NCI-H226 (cell line): Measurements from ENCODE around the gene FAM120B.
"Not testable (repeated sequence)": the region's sequence is repeated elsewhere in the genome, so short reads cannot be mapped to it uniquely, and the experiment has no call there.

ENCODE experiments used
- DNase-seq: peaks from one replicate; pipeline ENCODE4 v3.0.0-alpha.2; 2015

FAM120B gene

DNA sequence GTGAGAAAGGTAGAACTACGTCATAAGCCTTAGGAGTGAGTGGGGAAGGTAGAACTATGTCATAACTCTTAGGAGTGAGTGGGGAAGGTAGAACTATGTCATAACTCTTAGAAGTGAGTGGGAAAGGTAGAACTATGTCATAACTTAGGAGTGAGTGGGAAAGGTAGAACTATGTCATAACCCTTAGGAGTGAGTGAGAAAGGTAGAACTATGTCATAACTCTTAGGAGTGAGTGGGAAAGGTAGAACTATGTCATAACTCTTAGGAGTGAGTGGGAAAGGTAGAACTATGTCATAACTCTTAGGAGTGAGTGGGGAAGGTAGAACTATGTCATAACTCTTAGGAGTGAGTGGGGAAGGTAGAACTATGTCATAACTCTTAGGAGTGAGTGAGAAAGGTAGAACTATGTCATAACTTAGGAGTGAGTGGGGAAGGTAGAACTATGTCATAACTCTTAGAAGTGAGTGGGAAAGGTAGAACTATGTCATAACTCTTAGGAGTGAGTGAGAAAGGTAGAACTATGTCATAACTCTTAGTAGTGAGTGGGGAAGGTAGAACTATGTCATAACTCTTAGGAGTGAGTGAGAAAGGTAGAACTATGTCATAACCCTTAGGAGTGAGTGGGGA, 92.3 kb downstream of the FAM120B start:
- not testable (repeated sequence) for DNase-seq

GRCh38 chr6:170399955-170400558, 93.5 kb downstream of the FAM120B start:
- not testable (repeated sequence) for DNase-seq

DNA sequence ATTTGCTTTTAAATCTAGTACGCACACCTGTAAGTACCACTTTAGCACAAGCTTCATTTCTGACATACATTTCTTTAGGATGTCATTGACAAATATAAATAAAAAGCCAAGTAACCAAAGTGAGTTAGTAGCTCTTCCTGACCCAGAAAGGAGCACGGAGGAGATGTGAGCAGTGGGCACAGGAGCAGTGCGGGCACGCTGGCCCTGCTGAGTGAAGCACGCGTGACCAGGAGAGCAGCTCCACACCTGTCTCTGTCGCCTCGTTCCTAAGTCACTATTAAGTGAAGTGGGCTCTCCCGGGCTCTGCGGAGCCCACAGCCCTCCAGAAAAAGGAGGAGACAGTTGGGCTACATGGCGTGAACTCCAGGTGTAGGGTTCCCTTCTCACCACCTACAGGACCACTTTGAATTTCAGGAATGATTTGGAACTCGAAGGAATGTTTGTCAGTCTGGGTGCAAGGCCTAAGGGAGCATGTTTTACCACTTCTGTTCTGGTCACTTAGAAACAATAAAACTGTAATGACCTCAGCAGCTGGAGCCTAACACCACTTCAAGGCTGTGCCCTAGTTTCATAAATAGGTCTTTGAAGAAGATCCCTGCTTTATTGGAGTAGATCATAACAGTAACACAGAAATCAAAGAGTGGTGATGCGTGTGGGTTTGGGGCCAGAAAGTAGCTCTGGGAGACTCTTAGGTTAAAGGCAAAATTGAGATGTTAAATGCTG, 95.9 kb downstream of the FAM120B start:
- DNase-seq: no peak

GRCh38 chr6:170403451-170403850, 96.9 kb downstream of the FAM120B start:
- no peak for DNase-seq

DNA sequence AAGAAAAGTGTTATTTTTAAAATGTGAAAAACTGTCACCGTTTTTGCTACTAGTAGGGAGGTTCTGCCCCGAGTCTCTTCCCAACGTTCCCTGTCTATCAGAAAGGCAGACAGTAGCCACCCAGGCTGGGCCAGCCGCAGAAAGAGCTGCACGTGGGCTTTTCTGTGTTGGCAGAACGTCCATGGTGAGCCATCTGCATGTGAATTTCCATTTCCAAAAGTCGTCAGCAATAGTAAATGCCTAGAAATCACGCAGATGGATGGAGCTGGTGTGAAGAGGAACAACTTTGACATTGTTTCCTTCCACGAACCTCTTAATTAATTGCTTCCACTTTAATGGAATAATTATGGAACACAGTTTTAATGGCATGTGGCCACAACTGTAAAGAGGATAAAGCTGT, 97.5 kb downstream of the FAM120B start:
- DNase-seq: no peak

GRCh38 chr6:170404697-170405096, 98.1 kb downstream of the FAM120B start:
- DNase-seq: no peak

DNA sequence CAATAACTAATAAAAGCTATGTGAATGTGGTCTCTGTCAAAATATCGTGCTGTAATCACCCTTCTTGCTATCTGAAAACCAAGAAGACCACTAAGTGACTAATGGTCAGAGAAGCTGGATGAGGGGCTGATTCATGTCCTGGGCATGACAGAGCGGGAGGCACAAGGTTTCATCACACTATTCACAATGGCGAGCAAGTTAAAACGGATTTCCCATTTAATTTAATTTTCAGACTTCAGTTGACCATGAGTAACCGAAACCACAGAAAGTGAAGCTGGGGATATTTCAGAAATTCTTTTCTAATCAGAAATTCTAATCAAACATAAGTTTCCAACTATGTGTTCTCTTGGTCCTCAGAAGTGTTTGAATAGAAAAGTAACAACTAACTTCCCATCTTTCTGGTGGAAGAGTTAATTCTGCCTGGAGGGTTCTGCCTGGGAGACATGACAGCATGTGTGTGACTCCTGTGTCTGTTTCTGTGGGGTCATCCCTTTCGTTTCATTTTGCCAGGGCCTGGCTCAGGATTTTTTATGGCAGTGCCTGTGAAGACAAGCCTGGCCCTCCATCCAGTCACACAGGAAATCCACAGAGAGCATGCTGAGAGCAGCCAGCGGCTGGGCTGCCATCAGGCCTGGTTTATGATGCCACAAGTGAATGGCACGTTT, 98.9 kb downstream of the FAM120B start:
- peak; percentile 95 for DNase-seq

DNA sequence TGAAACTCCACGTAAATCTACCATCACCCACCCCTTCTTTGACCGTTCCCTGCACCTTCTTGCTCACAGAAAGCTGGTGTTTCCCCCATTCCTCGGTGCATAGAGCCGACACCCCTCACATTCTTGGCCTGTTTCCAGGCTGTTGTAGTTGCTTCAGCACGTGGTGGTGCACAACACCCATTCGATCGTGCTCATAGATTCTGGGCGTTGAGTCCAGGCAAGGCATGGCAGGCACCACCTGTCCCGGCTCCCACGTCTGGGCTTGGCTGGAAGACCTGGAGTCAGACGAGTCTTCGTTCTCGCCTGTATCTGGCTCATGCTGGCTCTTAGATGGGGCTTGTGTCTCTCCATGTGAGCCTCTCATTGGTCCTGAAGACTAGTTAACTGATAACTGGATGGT, 100.6 kb downstream of the FAM120B start:
- DNase-seq: no peak

DNA sequence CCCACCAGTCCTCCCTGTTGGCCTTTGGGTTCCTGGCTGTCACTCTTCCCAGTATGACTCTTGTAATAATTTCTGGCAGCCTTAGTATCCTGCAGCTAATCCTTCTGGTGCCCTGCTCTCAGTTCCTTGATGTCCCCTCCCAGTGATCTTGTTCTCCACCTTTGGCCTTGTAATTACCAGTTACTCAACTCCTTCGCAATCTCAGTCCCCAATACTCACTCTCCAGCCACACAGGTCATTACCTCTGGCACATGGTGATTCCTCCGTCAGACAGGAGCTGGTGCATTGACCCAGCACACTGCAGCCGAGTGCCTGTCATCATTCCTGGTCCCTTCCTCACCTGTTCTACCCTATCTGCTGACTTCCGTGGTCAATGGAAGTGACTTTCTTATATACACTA, 101.4 kb downstream of the FAM120B start:
- DNase-seq: no peak

DNA sequence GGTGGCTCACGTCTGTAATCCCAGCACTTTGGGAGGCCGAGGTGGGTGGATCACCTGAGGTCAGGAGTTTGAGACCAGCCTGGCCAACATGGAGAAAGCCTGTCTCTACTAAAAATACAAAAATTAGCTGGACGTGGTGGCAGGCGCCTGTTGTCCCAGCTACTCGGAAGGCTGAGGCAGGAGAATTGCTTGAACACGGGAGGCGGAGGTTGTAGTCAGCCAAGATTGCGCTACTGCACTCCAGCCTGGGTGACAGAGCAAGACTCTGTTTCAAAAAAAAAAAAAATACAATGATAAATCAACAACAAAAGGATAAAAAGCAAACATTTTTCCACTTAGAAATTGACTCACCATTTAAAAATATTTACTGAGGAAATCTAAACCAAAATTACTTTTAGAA, 103.2 kb downstream of the FAM120B start:
- not testable (repeated sequence) for DNase-seq

GRCh38 chr6:170410241-170410640, 103.7 kb downstream of the FAM120B start:
- no peak for DNase-seq

- DNase-seq: no peak
These were observed 108.8 kb downstream of the FAM120B start for GRCh38 chr6:170415318-170415717.

DNA sequence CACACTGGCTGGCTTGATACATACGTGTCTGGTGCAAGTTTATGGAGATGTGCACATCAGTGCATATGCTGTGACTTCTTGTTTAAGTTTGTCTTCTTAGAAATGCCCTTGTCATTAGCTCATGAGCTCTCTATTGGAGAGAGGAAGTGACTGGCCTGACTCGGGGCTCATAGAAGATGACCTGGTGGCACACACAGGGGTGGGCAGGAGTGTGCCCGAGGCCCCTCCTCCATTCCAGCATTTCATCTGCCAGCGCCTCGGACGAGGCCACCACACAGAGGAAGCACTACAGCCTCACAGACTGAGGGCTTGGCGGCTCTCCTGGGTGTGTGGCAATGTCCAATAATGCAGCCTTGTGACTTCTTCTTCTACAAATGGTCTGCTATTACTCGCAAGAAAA, 109.7 kb downstream of the FAM120B start:
- no peak for DNase-seq

DNA sequence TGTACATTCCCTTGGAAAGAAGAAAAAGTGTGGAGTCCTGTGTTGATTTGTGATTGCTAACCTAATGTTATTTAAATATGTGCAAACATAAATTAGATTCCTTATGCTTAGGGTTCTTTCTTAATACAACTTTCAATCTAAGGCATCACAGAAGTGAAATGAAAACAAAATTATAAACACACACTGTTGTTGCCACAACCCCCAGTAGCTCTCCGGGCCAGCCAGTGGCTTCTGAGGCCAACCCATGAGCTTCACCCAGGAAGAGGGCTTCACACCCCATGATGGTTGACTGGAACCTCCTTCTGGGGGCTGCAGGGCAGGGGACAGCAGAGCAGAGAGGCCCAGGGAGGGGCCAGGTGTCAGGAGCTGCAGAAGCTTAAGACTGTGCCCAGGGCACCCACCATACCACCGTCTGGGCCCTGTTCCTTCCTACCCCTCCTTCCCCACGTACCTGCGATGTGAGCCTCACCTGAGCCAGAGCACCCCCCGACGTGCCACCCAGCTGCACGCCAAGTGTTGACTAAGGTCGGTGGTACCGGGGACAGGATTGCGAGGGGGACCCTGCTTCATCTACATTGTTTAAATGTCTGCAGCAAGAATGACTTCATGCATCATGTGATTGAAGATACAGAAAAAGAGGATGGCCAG, 110.5 kb downstream of the FAM120B start:
- DNase-seq: no peak

- DNase-seq: no peak
These were observed 111.3 kb downstream of the FAM120B start for GRCh38 chr6:170417881-170418280.

DNA sequence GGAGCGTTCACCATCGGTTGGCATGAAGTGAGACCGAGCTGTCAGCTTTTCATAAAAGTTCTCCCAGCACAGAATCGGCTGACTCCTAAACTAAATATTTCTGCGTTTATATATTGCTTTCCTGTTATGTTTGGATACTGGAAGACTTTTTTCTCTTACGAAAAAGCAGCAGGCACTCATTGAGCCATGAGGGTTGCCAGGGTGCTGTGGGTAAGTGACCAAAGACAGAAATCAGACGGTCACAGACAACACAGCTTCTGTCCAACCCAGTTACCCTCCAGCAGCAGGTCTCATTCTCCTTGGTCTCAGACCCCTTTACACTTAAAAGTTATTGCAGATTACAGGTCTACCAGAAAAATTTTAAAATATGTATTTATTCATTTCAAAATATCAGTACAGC, 113.7 kb downstream of the FAM120B start:
- no peak for DNase-seq

- no peak for DNase-seq
These were observed 114.5 kb downstream of the FAM120B start for GRCh38 chr6:170420791-170421776.

- DNase-seq: no peak
These were observed 115.4 kb downstream of the FAM120B start for GRCh38 chr6:170421921-170422320.

DNA sequence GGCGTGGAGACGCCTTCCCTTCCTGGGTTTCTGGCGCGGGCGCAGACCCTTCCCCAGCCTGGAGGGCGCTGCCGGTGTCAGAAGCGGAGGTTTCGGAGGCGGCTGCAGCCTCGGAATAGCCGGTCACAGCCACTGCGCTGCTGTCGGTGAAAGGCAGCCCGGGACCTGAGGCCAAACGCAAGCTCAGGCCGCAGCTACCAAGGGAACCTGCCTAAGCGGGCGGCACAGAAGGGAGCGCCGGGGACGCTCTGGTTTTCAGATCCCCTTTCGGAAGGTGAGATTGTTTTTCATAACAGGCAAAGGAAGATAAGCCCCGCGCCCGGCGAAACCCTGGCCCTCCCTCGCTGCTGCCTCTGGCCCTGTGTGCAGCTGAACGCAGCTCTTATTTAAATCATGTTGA, 116.5 kb downstream of the FAM120B start:
- DNase-seq: no peak

DNA sequence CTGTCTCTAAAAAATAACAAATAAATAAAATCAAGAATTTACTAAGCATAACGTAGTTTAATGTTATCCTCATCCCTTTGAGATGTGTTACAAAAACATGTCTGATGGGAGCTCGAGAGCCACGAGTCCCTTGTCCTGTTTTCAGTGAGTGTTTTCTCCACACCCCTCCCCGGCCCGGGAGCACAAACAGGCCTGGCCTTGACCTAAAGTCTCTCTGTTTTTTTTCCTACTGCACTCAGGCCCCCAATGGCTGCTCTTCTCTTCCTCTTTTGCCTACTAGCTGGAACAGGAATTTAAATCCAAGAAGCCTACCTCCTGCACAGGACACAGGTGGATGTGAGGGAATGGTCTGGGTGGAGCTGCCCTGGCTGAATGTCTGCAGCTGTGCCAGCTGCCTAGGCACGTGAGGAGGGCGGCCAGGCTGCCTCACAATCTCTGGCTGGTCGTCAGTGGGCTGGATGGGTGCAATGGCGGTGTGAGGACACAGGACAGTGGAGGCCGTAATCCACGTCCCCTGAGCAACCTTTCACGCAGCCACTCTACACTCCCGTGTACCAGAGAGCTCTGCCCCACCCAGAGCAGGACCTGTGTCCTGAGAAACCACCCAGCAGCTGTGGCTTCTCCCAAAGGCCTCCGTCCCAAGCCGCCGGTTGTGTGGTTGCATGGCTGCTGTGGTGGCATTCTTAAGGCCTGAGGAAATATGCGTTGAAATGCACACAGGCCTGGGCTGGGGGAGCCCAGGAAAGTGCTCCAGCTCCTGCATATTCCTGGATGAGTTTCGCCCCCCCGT, 117.5 kb downstream of the FAM120B start:
- DNase-seq: no peak

GRCh38 chr6:170424604-170425126, 118.1 kb downstream of the FAM120B start:
- no peak for DNase-seq
